GM18907 (cell line): Measurements from ENCODE around the gene DPP4.

Experiments
- ATAC-seq: cut with Tn5 transposase; IDR thresholded peaks from one replicate; pipeline ENCODE4 v1.9.1; 2021; ENCODE audit warnings: mild to moderate bottlenecking, moderate library complexity; ENCODE audit not compliant: unreplicated experiment

The DPP4 gene

DNA sequence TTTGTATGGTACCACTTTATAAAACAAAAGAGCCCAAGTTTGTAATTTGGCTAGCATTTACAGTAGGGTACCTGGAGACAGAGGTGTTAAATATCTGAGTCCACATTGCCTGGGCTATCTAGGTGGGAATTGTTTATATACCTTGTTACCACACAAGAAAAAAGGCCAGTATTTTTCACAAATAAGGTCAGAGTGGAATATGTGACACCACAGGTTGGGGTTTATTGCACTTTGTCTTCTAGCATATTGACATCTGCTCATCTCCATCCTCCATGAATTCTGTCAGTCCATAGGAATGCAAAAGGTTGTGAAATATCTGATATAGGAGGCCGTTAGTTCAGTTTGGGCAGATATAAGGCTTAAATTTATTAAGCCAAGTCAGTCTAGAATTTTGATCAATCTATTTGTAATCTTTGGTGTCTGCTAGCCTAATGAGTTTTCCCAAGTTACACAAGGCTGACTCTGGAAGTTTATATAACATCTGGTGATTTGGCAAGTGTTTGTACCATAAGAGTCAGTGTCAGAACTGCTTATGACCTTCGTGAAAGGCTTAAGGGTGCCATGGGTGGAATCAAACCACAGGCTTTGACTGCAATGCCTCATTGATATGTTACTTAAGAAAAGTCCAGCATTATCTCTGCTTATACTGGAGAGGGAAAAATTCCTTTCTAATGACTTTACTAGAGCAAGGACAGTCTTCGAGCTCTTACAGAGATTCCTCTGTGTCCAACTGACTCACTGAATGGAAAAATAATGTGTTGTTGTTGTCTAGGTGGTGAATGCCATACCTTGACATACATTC is 11.3 kb upstream of the DPP4 start:
- ATAC-seq, result no peak

DNA sequence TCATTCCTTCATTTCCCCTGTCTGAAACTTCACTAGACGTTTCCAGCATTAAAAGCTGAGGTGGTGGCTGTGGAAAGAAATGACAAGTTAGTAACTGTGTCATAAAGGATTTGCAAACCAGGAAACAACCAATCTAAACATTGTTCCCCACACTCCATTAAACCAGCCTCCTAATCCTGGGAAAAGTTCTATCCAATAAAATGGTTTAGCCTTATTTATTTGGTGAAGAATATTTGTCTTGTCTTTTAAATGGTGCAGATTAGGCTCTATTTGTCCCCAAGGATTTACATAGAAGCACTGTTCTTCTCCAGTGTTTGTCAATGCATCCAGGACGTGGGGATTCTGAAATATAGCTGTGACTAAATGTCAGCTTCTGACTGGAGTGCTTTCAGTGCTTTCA is 10.5 kb upstream of the DPP4 start:
- ATAC-seq, result no peak

DNA sequence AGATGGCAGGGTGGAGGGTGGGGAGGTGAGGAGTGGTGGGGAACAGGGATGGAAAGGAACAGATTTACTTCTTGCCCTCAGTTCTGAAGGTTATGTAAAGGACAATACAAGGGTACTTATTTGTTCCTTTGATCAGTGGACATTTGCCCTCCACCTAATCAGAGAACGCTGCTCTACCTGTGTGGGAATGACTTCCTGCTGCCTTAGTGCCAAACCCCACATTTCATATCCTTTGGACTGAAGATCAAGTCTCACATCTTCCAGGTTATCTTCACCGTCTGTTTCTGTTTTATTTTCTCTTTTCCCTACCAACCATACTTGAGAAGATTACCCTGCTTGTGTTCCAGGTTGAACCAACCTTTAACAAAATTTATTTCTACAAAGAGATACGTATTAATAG is 8.7 kb upstream of the DPP4 start:
- ATAC-seq, result no peak

DNA sequence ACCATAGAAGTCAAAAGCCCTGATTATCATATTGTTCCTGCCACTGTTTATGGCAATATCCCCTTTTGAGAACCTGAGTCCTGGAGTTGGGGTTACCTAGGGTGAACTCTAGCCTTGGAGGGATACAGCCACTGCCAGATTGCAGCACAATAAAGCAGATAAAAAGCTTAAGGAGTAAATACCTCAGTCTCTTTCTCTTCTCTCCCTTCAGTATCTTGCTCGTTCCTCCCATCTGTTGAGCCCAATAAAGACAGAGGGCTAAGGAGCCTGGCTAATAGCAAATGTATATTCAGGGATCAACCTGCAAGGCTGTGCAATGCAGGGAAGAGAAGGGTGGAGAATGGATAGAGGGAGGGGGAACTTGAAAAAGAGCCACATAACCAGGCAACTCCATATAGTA is 8.0 kb upstream of the DPP4 start:
- no peak for ATAC-seq

DNA sequence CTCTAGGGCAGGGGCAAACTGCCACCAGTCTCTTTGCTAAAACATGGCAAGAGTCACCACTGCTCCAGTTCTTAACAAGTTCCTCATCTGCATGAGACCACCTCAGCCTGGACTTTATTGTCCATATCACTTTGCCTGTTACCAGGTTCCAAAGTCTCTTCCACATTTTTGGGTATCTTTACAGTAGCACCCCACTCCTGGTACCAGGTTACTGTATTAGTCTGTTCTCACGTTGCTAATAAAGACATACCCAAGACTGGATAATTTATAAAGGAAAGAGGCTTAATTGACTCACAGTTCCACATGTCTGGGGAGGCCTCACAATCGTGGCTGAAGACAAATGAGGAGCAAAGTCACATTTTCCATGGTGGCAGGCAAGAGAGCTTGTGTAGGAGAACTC is 5.5 kb upstream of the DPP4 start:
- no peak for ATAC-seq

DNA sequence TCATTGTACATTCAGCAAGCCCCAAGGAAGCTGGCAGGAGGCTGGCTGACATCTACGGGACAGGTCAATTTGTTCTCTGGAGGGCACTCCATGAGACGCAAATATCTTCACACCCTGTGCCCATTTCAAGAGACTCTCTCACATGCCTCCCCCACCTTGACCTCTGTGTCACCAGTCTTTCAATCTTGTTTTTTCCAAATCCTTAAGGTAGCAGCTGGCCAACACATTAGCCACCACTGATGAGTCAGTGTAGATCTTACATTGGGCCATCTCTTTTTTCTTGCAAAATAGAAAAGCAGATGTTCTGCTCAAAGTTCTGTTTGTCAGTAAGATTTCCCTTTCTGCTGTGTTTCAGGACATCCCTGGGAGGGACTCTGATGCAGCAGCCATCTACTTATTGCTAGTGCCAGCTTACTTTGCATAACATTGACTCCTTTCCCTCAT is 1.7 kb upstream of the DPP4 start:
- no peak for ATAC-seq

DNA sequence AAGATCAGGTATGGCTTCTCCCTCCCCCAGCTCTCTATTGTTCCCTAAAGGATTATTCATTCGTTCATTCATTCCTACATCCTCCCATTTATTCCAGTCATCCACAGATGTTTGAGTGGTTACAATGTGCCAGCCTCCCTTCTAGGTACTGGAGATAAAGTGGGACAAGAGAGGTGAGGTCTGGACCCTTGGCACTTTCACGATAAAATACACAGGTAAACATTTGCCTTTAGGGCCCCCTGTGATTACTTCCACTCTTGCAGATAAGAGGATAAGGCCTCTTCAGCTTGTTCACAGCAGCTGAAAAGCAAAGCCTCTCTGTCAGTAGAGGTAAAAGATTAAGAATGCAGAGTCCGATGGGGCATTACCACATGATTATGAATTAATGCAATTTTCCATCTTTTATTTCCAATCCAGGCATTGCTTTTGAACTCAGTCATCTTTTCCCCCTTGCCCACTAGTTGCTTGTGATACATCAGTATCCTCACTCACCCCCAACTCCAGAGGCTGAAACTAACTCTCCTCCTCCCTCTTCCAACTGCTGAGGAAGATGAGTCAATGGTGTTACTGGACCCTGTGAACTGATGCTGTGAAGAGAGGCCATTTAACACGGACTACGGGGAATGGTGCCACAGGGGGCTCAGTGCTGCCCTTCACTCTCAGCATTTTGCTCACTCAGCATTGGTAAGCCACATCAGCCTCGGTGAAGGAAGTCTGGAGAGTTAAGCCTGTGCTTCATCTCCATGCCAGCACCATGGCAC is 1.1 kb upstream of the DPP4 start:
- ATAC-seq, result no peak

DNA sequence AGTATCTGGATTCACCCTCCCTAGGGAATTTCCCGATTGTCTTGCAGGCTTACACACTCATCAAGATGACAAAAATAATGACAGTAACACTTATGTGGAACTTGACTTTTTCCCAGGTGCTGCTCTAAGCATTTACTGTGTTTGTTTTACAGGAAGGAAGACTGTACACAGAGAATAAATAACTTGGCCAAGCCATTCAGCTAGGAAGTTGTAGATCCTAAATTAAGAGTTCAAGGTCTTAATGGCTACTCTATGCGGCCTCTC is 549 bp upstream of the DPP4 start:
- peak; percentile 2 for ATAC-seq

DNA sequence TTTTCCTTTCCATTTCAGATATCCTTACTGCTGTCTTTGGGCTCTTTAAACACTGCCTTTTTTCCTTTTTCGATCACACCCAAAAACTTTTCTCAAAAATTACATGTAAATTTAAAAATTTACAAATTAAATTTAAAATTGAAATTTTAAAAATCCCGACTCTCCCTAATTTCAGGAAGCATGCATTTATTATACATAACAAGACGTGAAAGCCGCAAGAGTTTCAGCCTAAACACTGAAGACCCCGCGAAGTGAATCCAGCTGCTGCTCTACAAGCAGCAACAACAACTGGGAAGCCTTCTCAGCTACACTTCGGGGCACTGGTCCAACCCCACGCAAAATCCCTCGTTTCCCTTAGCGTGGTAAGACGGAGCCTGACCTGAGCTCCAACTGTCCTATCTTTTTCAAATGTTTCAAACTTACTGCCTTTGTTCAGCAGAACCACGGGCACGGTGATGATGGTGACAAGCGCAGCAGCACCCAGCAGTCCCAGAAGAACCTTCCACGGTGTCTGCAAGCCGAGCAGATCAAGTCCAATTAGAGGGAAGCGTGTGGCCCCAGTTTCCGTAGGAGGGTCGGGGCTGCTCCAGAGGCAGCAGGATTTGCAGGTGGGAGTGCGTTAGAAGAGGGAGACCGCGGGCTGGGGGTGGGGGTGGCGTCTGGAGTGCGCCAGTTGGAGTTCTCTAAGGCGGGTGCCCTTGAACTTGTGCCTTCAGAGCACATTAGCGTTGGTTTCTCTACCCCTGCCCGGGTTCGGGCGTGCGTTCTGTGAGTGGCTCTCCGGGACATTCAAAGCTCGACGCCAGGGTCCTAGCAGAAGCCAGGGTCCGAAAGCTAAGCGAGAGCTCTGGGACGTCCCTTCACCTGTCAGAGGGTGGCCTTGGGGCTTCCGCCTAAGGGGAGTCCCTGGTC is 783 bp downstream of the DPP4 start:
- ATAC-seq, result no peak

DNA sequence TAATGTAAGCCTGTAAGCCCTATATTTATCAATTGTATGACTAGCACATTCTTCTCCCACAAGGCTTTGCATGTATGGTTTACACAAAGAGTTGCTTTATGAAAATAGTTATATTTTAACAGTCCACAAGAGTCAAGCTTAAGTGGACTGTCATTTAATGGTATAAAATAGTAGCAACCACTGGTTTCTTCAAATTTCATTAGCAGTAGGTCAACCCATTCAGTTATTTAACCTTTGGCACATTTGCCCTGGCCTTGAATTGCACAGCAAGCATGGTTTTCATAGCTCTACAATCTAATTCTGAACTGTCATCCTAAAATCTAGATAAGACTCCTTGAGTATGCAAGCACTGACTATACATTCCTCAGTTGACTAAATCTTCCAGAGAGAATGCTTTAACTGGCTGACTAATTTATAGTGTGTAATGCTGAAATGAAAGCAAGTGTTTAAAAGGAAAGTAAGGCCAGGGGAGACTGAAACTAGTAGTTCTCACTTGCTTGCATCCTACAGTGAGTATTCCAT is 1.8 kb downstream of the DPP4 start:
- peak; percentile 55 for ATAC-seq

DNA sequence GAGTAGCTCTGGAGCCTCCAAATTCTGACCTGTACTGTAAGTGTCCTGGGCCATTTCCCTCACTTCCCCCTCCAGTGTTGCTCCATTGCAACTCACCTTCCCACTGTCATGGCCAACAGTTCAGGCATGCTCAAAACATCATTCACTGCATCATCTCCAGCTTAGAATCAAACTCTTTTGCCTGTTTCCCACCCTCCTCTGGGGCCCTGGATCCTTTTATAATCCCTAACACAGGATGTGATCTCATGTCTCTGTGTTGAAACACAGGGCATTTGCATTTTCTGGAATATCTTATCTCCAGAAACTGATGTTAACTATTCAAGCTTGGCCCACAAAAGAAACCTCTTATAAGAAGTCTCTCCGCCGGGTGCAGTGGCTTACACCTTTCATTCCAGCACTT is 3.0 kb downstream of the DPP4 start:
- no peak for ATAC-seq

DNA sequence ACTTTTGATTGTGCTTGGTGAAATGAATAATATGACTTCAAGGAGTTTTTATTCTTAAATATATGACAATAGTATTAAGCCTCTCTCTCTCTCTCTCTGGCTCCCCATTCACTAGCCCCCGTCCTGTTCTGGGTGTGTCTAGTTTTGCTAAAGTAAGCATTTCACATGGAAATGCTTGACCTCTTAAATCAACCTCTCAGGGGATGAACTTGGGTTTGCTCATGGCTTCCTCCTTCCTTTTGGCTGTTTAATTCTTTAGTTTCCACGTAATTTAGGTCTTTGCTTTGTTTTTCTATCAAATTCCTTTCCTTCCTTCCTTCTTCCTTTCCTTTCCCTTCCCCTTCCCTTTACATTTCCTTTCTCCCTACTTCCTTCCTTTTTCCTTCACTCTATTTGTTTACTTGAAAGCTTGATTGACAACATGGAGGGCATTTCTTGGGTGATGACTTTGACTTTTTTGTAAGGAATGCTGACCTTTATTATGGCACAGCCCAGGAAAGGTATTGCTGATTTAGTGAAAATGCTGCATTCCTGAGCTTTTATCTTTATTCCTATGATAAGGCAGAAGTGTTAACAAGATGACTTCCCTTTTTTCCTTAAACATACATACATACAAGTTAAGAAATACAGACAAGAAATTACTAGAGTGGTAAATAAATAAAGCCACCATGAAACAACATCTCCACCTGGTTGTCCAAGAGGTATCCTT is 3.6 kb downstream of the DPP4 start:
- no peak for ATAC-seq

DNA sequence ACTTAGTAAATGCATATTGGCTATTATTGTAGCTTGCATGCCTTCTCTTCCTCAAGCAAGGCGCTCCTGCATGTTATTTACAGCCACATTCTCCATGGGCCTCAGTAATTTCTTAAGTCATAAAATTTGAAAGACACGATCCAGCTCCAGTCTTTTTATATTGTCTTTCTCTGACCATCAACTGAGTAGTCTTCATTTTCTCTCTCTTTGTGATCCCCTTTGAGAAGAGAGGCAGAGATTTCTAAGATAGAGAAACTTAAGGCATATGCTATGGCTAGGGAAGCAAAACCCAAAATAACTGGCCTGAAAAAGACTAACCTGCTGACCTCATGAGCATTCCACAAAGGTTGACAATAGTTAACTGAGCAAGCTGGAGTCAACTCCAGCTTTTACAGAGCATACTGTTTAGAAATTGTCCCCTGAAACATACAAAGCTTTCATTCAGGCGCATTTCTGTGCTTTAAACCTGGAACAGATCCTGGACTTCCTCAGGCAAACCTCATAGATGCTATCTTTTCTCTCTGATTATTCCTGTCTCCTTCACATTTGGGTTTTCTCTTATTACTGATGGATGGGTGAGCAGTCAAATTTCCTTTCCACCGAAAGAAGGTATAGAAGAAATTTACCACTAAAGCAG is 4.6 kb downstream of the DPP4 start:
- ATAC-seq, result no peak

DNA sequence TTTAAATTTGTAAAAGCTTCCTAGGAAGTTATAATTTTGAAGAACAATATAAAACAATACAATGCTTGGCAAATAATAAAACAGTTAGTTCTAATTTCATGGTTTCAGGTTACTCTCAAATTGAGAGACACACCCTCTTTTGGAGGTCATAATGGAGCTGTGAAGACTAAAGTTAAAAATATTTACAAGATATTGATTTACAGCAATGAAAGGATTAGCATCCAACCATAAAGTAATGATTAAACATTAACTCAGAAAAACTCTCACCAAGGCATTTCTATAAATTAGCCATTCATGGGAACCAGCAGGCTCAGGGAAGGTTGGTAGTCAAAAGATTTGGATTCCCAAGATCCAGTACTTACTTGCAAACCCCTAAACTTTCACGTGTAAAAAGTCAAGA is 6.4 kb downstream of the DPP4 start:
- ATAC-seq, result no peak

DNA sequence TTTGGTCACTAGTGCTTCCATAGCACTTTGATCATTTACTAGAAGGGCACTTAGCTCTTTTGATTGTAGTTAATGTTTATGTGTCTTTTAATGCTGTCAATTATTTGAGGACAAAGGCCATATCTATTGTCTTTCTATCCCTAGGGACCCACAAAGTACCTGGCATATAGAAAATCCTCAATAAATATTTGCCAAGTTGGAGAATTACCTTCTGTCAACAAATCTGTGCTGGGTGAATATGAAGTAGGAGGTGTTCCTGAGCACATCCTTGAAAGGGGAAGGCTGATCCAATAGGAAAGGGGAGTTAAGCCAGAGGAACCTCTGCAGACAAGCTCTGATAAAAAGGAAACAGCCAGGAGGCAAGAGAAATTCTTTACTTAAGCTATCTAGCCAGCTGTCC is 8.2 kb downstream of the DPP4 start:
- ATAC-seq, result no peak

DNA sequence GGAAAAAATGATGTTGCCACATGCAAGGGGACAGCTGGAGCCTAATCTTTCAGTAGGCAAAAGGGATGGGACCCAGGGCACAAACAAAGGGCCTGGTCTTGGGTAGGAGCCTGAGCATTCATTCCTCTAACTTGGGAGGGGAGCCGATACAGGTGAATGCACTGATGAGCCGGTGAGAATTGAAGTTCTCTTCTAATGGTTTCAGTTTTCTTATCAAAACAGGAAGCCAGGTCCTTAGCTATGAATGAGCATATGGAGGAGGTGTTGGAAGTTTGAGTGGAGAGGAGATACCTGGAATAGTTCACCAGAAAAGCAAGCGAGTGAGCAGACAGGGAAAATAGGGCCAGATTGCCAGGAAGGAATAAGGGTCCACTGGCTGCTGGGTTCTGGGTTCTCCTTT is 10.1 kb downstream of the DPP4 start:
- peak; percentile 61 for ATAC-seq

DNA sequence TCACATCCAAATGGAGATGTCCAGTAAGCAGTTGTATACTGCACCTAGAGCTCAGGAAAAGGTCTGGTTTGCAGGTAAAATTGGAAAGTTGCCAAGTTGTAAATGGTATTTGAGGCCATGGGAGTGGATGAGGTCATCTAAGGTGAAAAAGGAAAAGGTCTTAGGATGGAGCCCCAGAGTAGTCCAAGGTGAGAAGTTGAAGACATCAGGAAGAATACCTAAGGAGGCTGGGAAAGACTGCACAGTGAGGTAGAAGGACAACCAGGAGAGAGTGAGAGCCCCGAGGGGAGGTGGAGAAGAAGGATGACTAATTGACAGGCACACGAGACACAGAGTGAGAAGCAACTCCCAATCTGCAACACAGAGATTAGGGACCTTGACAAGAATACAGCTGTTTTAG is 10.7 kb downstream of the DPP4 start:
- no peak for ATAC-seq

DNA sequence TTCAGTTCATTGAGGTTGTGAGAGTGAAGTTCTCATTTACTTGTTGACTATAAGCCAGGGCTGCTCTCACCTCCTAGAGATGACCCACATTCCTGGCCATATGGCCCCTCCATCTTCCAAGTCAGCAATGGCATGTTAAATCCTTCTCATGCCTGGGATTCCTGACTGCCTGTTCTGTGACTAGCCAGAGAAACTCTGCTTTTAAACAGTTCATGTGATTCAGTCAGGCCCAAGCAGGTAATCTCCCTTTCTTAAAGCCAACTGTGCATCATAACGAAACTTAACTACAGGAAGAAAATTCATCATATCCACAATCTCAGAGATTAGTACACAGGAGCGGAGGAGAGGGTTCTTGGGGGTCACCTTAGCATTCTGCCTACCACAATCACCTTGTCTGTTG is 11.5 kb downstream of the DPP4 start:
- ATAC-seq, result no peak

DNA sequence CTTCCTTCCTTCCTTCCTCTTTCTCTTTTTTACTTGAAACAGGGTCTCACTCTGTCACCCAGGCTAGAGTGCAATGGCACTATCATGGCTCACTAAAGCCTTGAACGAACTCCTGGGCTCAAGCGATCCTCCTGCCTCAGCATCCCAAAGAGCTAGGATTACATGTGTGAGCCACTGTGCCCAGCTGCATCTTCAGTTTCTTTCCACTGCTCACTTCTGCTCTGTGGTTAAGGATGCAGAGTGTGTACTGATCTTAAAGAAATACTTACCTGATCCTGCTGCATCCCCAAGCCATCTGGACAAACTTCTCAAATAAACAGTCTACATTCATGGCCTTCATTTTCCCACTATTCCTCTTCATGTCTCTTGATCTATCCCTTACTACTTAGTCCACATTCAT is 13.0 kb downstream of the DPP4 start:
- no peak for ATAC-seq

DNA sequence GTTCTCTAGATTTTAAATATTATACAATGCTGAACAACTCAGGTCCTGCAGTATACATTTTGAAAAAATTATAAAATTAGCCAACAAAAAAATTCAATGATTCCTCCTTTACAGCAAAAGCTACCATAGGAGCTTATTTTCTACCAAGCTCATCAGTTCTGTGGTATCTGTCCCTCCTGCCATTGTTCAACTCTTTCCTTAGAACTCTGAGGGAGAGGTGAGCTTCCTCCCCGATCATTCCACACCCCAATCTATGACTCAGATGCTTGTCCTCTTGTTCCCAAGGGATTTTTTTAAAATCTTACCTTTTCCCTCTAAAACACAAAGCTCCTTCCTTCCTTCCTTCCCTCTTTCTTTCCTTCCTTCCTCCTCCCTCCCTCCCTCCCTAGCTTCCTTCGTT is 13.5 kb downstream of the DPP4 start:
- no peak for ATAC-seq
